PFSK-1 (cell line): ENCODE data around the gene CDK10.

Experiments used
- POLR2AphosphoS5 ChIP-seq: IDR thresholded peaks from 2 replicates; pipeline ENCODE4 v1.6.1; 2012; ENCODE audit warnings: low read depth, mild to moderate bottlenecking, control low read depth, low read length, moderate library complexity
- TF ChIP-seq, protein P1 (sequence below), 2 experiments: IDR thresholded peaks; 2 replicates each; pipeline versions ENCODE4 v1.6.1 to v1.8.0; 2011 to 2012; ENCODE audit warnings: low read depth in 2 of 2, low read length in 2 of 2, control low read depth in 1 of 2, inconsistent platforms in 1 of 2, mild to moderate bottlenecking in 1 of 2, moderate library complexity in 1 of 2; ENCODE audit not compliant: insufficient read depth in 1 of 2

DNA sequence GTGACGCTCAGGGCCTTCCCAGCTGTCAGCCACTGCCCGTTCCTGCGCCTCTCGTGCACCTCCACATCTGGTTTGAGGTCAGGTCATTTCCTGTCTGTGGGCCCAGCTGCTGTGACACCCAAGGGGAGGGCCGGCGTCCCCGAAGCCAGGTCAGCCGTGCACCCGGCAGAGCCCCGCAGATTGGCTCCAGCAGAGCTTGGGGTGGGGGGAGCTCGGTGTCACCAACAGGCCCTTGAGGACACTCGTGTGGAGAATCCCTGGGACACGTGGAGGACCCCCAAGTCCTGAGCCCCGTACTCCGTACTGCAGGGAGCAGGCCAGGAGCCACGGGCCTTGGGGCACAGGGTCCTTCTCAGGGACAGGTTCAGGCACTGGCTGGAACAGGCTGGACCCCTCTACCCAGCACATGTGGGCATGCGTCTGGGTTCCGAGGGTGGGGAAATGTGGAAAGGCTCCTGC lies 10.2 kb downstream of the CDK10 start:
- no peak; the same call in 1 of the 2 replicates for TF ChIP-seq POLR2AphosphoS5
- TF ChIP-seq, protein P1, sequence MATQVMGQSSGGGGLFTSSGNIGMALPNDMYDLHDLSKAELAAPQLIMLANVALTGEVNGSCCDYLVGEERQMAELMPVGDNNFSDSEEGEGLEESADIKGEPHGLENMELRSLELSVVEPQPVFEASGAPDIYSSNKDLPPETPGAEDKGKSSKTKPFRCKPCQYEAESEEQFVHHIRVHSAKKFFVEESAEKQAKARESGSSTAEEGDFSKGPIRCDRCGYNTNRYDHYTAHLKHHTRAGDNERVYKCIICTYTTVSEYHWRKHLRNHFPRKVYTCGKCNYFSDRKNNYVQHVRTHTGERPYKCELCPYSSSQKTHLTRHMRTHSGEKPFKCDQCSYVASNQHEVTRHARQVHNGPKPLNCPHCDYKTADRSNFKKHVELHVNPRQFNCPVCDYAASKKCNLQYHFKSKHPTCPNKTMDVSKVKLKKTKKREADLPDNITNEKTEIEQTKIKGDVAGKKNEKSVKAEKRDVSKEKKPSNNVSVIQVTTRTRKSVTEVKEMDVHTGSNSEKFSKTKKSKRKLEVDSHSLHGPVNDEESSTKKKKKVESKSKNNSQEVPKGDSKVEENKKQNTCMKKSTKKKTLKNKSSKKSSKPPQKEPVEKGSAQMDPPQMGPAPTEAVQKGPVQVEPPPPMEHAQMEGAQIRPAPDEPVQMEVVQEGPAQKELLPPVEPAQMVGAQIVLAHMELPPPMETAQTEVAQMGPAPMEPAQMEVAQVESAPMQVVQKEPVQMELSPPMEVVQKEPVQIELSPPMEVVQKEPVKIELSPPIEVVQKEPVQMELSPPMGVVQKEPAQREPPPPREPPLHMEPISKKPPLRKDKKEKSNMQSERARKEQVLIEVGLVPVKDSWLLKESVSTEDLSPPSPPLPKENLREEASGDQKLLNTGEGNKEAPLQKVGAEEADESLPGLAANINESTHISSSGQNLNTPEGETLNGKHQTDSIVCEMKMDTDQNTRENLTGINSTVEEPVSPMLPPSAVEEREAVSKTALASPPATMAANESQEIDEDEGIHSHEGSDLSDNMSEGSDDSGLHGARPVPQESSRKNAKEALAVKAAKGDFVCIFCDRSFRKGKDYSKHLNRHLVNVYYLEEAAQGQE (IDR thresholded peaks at IDR 0.05; ENCODE audit: insufficient read depth in 1 of 2, low read depth in 2 of 2, low read length in 2 of 2) = no peak
